H1 (cell line): ENCODE measurements around the gene GLCE. TPM values are rescaled to one million over a fixed set of nuclear protein-coding genes. Genes with fewer than 3 reads are reported as not detected.

ENCODE experiments used
- CTCF ChIA-PET: fragments of 300-600 bp; sonication (Branson Sonifier 250); formaldehyde crosslinking; loops from one replicate; lab custom pipeline; 2021; ENCODE audit not compliant: partially characterized antibody; lab: Charles Lee
- POLR2A ChIA-PET: fragments of 300-600 bp; sonication (Branson Sonifier 250); formaldehyde crosslinking; loops from one replicate; lab custom pipeline; 2021; ENCODE audit warnings: inconsistent platforms; ENCODE audit not compliant: partially characterized antibody; lab: Charles Lee
- DNase-seq, 2 experiments: peaks; one replicate each; pipeline versions ENCODE4 v3.0.0 to v3.0.0-alpha.2; 2010 to 2022; ENCODE audit warnings: low spot score in 2 of 2, low read depth in 1 of 2, mixed read lengths in 1 of 2
- FAIRE-seq: peaks from 2 replicates; lab custom pipeline; 2011; peaks lifted over from hg19 to GRCh38; lab: Jason Lieb, UNC
- H2AFZ ChIP-seq: 2 replicates; pipeline ENCODE4 v1.8.1; 2012; ENCODE audit warnings: low read length, inconsistent platforms
- H2AK5ac ChIP-seq: 2 replicates; pipeline ENCODE4 v1.6.1; 2013; ENCODE audit warnings: low read depth, low read length
- H2BK120ac ChIP-seq: replicated peaks from 2 replicates; pipeline ENCODE3; 2013; ENCODE audit warnings: low read depth, low read length, inconsistent platforms
- H2BK12ac ChIP-seq: 2 replicates; pipeline ENCODE4 v1.6.1; 2013; ENCODE audit warnings: low read depth, low read length
- H2BK15ac ChIP-seq: 2 replicates; pipeline ENCODE4 v1.6.1; 2013; ENCODE audit warnings: low read length
- H2BK20ac ChIP-seq: 2 replicates; pipeline ENCODE4 v1.6.1; 2013; ENCODE audit warnings: low read length
- H2BK5ac ChIP-seq: 2 replicates; pipeline ENCODE4 v1.6.1; 2013; ENCODE audit warnings: low read depth, low read length
- H3K14ac ChIP-seq: 2 replicates; pipeline ENCODE4 v1.6.1; 2013; ENCODE audit warnings: inconsistent platforms; ENCODE audit not compliant: insufficient read length
- H3K18ac ChIP-seq: 2 replicates; pipeline ENCODE4 v1.6.1; 2013; ENCODE audit warnings: low read length; ENCODE audit errors: extremely low read depth
- H3K23ac ChIP-seq: 2 replicates; pipeline ENCODE4 v1.6.1; 2013; ENCODE audit warnings: inconsistent platforms; ENCODE audit not compliant: insufficient read length
- H3K23me2 ChIP-seq: 2 replicates; pipeline ENCODE4 v1.6.1; 2013; ENCODE audit warnings: low read depth, low read length
- H3K27ac ChIP-seq: 2 replicates; pipeline ENCODE4 v1.6.1; 2011; ENCODE audit warnings: low read depth, low read length, inconsistent platforms
- H3K27me3 ChIP-seq, 4 experiments: replicated peaks in 1 of 4; 1 replicate in 1 of 4; 2 replicates in 3 of 4; pipeline versions ENCODE4 v1.6.1 to v1.8.1; 2011 to 2013; ENCODE audit warnings: low read length in 3 of 4, mild to moderate bottlenecking in 3 of 4, inconsistent platforms in 2 of 4, mixed read lengths in 2 of 4, moderate library complexity in 1 of 4; ENCODE audit not compliant: control insufficient read depth in 3 of 4, insufficient read depth in 3 of 4; ENCODE audit errors: extremely low read depth in 1 of 4
- H3K36me3 ChIP-seq, 4 experiments: 2 replicates each; pipeline versions ENCODE4 v1.6.1 to v1.8.1; 2011 to 2013; ENCODE audit warnings: mild to moderate bottlenecking in 4 of 4, low read length in 3 of 4, moderate library complexity in 2 of 4, control low read depth in 1 of 4, inconsistent platforms in 1 of 4; ENCODE audit not compliant: insufficient read depth in 4 of 4, control insufficient read depth in 2 of 4
- H3K4ac ChIP-seq: replicated peaks from 2 replicates; pipeline ENCODE3; 2013; ENCODE audit warnings: low read length, low read depth, mixed read lengths, inconsistent platforms; ENCODE audit not compliant: insufficient read length
- H3K4me1 ChIP-seq, 4 experiments: replicated peaks in 1 of 4; 1 replicate in 1 of 4; 2 replicates in 3 of 4; pipeline versions ENCODE4 v1.6.1 to v1.8.1; 2011 to 2013; ENCODE audit warnings: low read length in 3 of 4, inconsistent platforms in 2 of 4, mixed read lengths in 1 of 4; ENCODE audit not compliant: insufficient read depth in 4 of 4, control insufficient read depth in 3 of 4
- H3K4me2 ChIP-seq, 2 experiments: 2 replicates each; pipeline versions ENCODE4 v1.6.1 to v1.8.1; 2011 to 2013; ENCODE audit warnings: low read depth in 2 of 2, low read length in 2 of 2, control low read depth in 1 of 2, inconsistent platforms in 1 of 2, mild to moderate bottlenecking in 1 of 2; ENCODE audit not compliant: insufficient read depth in 1 of 2
- H3K4me3 ChIP-seq, 4 experiments: fragments of 200-600, 300-600 bp in 1 of 4; sonication (generic), shearing (Covaris generic), sonication (Bioruptor Twin) in 1 of 4; 2 replicates each; pipeline versions ENCODE4 v1.5.1 to v1.8.1; 2011 to 2016; ENCODE audit warnings: low read length in 4 of 4, low read depth in 3 of 4, control low read depth in 2 of 4, inconsistent platforms in 2 of 4, mild to moderate bottlenecking in 2 of 4, mixed read lengths in 1 of 4, moderate library complexity in 1 of 4; ENCODE audit not compliant: insufficient read depth in 2 of 4; ENCODE audit errors: extremely low read depth in 1 of 4
- H3K56ac ChIP-seq: replicated peaks from 2 replicates; pipeline ENCODE3; 2013; ENCODE audit warnings: low read depth, mild to moderate bottlenecking, mixed read lengths, low read length, inconsistent platforms; ENCODE audit not compliant: insufficient read length
- H3K79me1 ChIP-seq: 2 replicates; pipeline ENCODE4 v1.6.1; 2013; ENCODE audit warnings: low read depth, low read length, control low read depth
- H3K79me2 ChIP-seq, 2 experiments: 2 replicates each; pipeline versions ENCODE4 v1.6.1 to v1.8.1; 2012 to 2013; ENCODE audit warnings: low read length in 2 of 2, mild to moderate bottlenecking in 2 of 2, inconsistent platforms in 1 of 2; ENCODE audit not compliant: insufficient read depth in 2 of 2, control insufficient read depth in 1 of 2
- H3K9ac ChIP-seq, 4 experiments: replicated peaks in 1 of 4; 1 replicate in 1 of 4; 2 replicates in 3 of 4; pipeline versions ENCODE4 v1.6.1 to v1.8.1; 2011 to 2013; ENCODE audit warnings: low read depth in 3 of 4, low read length in 3 of 4, control low read depth in 2 of 4, mild to moderate bottlenecking in 2 of 4, moderate library complexity in 2 of 4, inconsistent platforms in 1 of 4; ENCODE audit errors: extremely low read depth in 1 of 4
- H3K9me3 ChIP-seq, 2 experiments: 2 replicates each; pipeline versions ENCODE4 v1.6.1 to v1.8.1; 2012 to 2013; ENCODE audit warnings: mild to moderate bottlenecking in 2 of 2, moderate library complexity in 2 of 2, control low read depth in 1 of 2, inconsistent platforms in 1 of 2, low read depth in 1 of 2, low read length in 1 of 2, mixed read lengths in 1 of 2; ENCODE audit not compliant: insufficient read depth in 2 of 2
- H4K20me1 ChIP-seq, 2 experiments: replicated peaks in 1 of 2; 2 replicates each; pipeline versions ENCODE3 to v1.8.1; 2011 to 2013; ENCODE audit warnings: inconsistent platforms in 2 of 2, low read length in 2 of 2, mild to moderate bottlenecking in 1 of 2; ENCODE audit not compliant: insufficient read depth in 2 of 2, control insufficient read depth in 1 of 2
- H4K5ac ChIP-seq: 2 replicates; pipeline ENCODE4 v1.6.1; 2013; ENCODE audit warnings: low read length, low read depth, mixed read lengths, inconsistent platforms; ENCODE audit not compliant: insufficient read length
- H4K8ac ChIP-seq: 2 replicates; pipeline ENCODE4 v1.8.0; 2013; ENCODE audit warnings: mild to moderate bottlenecking, moderate library complexity, low read length, inconsistent platforms; ENCODE audit not compliant: insufficient read depth; ENCODE audit errors: extremely low read depth
- H4K91ac ChIP-seq: replicated peaks from 2 replicates; pipeline ENCODE3; 2013; ENCODE audit warnings: low read length, mixed read lengths, inconsistent platforms; ENCODE audit not compliant: insufficient read length
- TAF1 ChIP-seq: IDR thresholded peaks from 2 replicates; pipeline ENCODE4 v1.6.1; 2011; ENCODE audit warnings: mild to moderate bottlenecking, low read depth, low read length
- WGBS, 2 experiments: shearing (Covaris generic) in 1 of 2; methylation state at CpG; one replicate each; pipeline versions ENCODE4 v1.1.6 to v1.1.7; 2013 to 2015; ENCODE audit warnings: low lambda C conversion rate in 2 of 2, mixed read lengths in 2 of 2, inconsistent platforms in 1 of 2, low coverage in 1 of 2, missing lambda C conversion rate in 1 of 2; ENCODE audit not compliant: insufficient replicate concordance in 2 of 2, insufficient coverage in 1 of 2, insufficient read length in 1 of 2; ENCODE audit errors: extremely low coverage in 1 of 2, missing lambda C conversion rate in 1 of 2; 5-methylcytosine and 5-hydroxymethylcytosine counted together
- polyA plus RNA-seq, 7 experiments: library from polyadenylated mRNA; depleted of rRNA in 3 of 7; stranded (reverse) in 5 of 7; unstranded in 2 of 7; fragments of >200 nt in 5 of 7; fragments of 200-250 nt in 2 of 7; gene quantifications; 1 replicate in 5 of 7; 2 replicates in 1 of 7; 4 replicates in 1 of 7; pipeline versions ENCODE4 v1.2.1 to v1.2.3, GENCODE V29; 2011 to 2013; ENCODE audit warnings: missing spikeins in 2 of 7, mixed read lengths in 2 of 7
- total RNA-seq: library from RNA; stranded (reverse); fragmentation: NEBNext Ultra II Directional; extraction: Animal tissue kit (Norgen Biotek cat#: 25700); gene quantifications from 2 replicates; pipeline ENCODE4 v1.2.1, GENCODE V29; 2021
- TF ChIP-seq, protein P1 (sequence below), 3 experiments: IDR thresholded peaks; 1 replicate in 2 of 3; 2 replicates in 1 of 3; pipeline versions ENCODE4 v1.5.1 to v1.6.1; 2011; ENCODE audit warnings: low read length in 3 of 3, mild to moderate bottlenecking in 3 of 3, inconsistent platforms in 2 of 3, low read depth in 1 of 3, moderate library complexity in 1 of 3; ENCODE audit not compliant: insufficient read depth in 1 of 3; ENCODE audit errors: control extremely low read depth in 1 of 3

The GLCE gene
- total and polyA plus RNA-seq, 2 of the 8 experiments (the other 6 are each of a cell fraction or from before 2014, with no cell fraction given): 17.1 to 22.7 TPM

DNA sequence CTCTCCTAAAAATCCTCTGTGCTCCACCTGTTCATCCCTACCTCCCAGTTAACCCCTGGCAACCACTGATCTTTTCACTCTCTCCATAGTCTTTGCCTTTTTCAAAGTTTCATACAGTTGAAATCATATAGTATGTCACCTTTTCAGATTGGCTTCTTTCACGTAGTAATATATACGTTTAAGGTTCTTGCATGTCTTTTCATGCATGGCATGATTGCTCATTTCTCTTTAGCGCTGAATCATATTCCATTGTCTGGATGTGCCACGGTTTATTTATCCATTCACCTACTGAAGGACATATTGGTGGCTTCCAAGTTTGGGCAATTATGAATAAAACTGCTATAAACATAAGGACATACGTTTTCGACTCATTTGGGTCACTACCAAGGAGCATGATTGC lies 28.7 kb downstream of the GLCE start:
- H3K9me3 ChIP-seq: no peaks in the 10 kb centered on the region
- H3K27me3 ChIP-seq: no peaks in the 10 kb centered on the region
- TF ChIP-seq, protein P1, sequence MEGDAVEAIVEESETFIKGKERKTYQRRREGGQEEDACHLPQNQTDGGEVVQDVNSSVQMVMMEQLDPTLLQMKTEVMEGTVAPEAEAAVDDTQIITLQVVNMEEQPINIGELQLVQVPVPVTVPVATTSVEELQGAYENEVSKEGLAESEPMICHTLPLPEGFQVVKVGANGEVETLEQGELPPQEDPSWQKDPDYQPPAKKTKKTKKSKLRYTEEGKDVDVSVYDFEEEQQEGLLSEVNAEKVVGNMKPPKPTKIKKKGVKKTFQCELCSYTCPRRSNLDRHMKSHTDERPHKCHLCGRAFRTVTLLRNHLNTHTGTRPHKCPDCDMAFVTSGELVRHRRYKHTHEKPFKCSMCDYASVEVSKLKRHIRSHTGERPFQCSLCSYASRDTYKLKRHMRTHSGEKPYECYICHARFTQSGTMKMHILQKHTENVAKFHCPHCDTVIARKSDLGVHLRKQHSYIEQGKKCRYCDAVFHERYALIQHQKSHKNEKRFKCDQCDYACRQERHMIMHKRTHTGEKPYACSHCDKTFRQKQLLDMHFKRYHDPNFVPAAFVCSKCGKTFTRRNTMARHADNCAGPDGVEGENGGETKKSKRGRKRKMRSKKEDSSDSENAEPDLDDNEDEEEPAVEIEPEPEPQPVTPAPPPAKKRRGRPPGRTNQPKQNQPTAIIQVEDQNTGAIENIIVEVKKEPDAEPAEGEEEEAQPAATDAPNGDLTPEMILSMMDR (IDR thresholded peaks at IDR 0.05; ENCODE audit: control extremely low read depth in 1 of 3, insufficient read depth in 1 of 3, low read depth in 1 of 3, low read length in 3 of 3): no peak
- TF ChIP-seq TAF1: no peak
- no peak overlapping the region for H3K9ac ChIP-seq
- H2BK12ac ChIP-seq: no peak overlapping the region
- no peak overlapping the region for H4K91ac ChIP-seq
- no peak overlapping the region for H2BK5ac ChIP-seq
- H3K79me1 ChIP-seq: peaks cover 3% of the 10 kb centered on the region; the same call in 1 of the 2 replicates
- H3K36me3 ChIP-seq: peaks cover 0 to 2% (median 0%) of the 10 kb centered on the region in 4 experiments; a peak in 1 of 8 replicates
- H3K4me2 ChIP-seq: no peak overlapping the region
- no peak overlapping the region for H3K27ac ChIP-seq
- no peaks in the 10 kb centered on the region for H3K23me2 ChIP-seq
- no peak for FAIRE-seq
- no peak for DNase-seq
- H2BK15ac ChIP-seq: no peak overlapping the region
- no peak overlapping the region for H3K4me3 ChIP-seq
- ChIA-PET CTCF (no interaction called here), POLR2A (no interaction called here)
- H4K8ac ChIP-seq: no peak overlapping the region
- H3K4ac ChIP-seq: no peak overlapping the region
- no peak overlapping the region for H2BK20ac ChIP-seq
- no peak overlapping the region for H3K56ac ChIP-seq
- peaks cover 0 to 1% of the 10 kb centered on the region in 2 experiments for H4K20me1 ChIP-seq
- no peak overlapping the region for H2AFZ ChIP-seq
- no peak overlapping the region for H3K18ac ChIP-seq
- no peak overlapping the region for H3K14ac ChIP-seq
- peaks cover 0 to 6% (median 3%) of the 10 kb centered on the region in 4 experiments; a peak in 3 of 7 replicates for H3K4me1 ChIP-seq
- no peak overlapping the region for H2BK120ac ChIP-seq
- no peak overlapping the region for H3K23ac ChIP-seq
- peaks cover 0 to 88% of the 10 kb centered on the region in 2 experiments; a peak in 2 of 4 replicates for H3K79me2 ChIP-seq
- 95% methylated on average over 6 of the region's 6 CpGs; no CpG with 5 or more reads in 1 of the 2 experiments for WGBS, 2 experiments
- no peak overlapping the region for H4K5ac ChIP-seq
- H2AK5ac ChIP-seq: no peak overlapping the region
